ENCODE data around the gene HTR2B.
"Not testable (repeated sequence)": the region's sequence is repeated elsewhere in the genome, so short reads cannot be mapped to it uniquely, and the experiment has no call there.

Gene HTR2B

GRCh38 chr2:231124838-231125568 lies at the start of gene HTR2B:
Gene HTR2B, minus strand, starts transcription at chr2:231125042. Its CDS starts 1,278 bp downstream, at chr2:231123764.
- no peak for DNase-seq

GRCh38 chr2:231174211-231174651 lies 49.4 kb upstream of the HTR2B start:
- no peak for DNase-seq

GRCh38 chr2:231172025-231172424 lies 47.2 kb upstream of the HTR2B start:
- no peak for DNase-seq

GRCh38 chr2:231170055-231170454 lies 45.2 kb upstream of the HTR2B start:
- no peak for DNase-seq

- no peak for DNase-seq
These were observed 44.6 kb upstream of the HTR2B start for GRCh38 chr2:231169488-231169887.

GRCh38 chr2:231168460-231169139 lies 43.8 kb upstream of the HTR2B start:
- DNase-seq, result no peak

GRCh38 chr2:231167745-231168459 lies 43.1 kb upstream of the HTR2B start:
- no peak for DNase-seq

- DNase-seq, result no peak
These were observed 38.7 kb upstream of the HTR2B start for GRCh38 chr2:231163414-231164095.

GRCh38 chr2:231163011-231163410 lies 38.2 kb upstream of the HTR2B start:
- no peak for DNase-seq

GRCh38 chr2:231161877-231162329 lies 37.1 kb upstream of the HTR2B start:
- DNase-seq, result no peak

- no peak for DNase-seq
These were observed 36.5 kb upstream of the HTR2B start for GRCh38 chr2:231161252-231161839.

- DNase-seq, result no peak
These were observed 35.9 kb upstream of the HTR2B start for GRCh38 chr2:231160701-231161100.

- no peak for DNase-seq
These were observed 34.5 kb upstream of the HTR2B start for GRCh38 chr2:231159306-231159705.

- no peak for DNase-seq
These were observed 28.1 kb upstream of the HTR2B start for GRCh38 chr2:231152800-231153557.

- no peak for DNase-seq
These were observed 21.8 kb upstream of the HTR2B start for GRCh38 chr2:231146665-231147064.

GRCh38 chr2:231144896-231145295 lies 20.1 kb upstream of the HTR2B start:
- DNase-seq, result no peak

GRCh38 chr2:231140808-231141207 lies 16.0 kb upstream of the HTR2B start:
- not testable (repeated sequence) for DNase-seq

- DNase-seq, result no peak
These were observed 15.0 kb upstream of the HTR2B start for GRCh38 chr2:231139796-231140195.

- peak; percentile 62 for DNase-seq
These were observed 13.9 kb upstream of the HTR2B start for GRCh38 chr2:231138699-231139098.

GRCh38 chr2:231134910-231135655 lies 10.2 kb upstream of the HTR2B start:
- DNase-seq, result no peak
